CD14-positive monocyte (primary cell): ENCODE results near the gene KCNIP3. TPM values are rescaled to one million over a fixed set of nuclear protein-coding genes. Genes with fewer than 3 reads are reported as not detected.

Experiments used
- DNase-seq, 3 donors: peaks; one replicate each; pipeline ENCODE4 v3.0.0-alpha.2; 2011 to 2022
- H2AFZ ChIP-seq: 2 replicates; pipeline ENCODE4 v1.6.0; 2012; ENCODE audit warnings: mild to moderate bottlenecking, low read depth, low read length, inconsistent platforms; ENCODE audit not compliant: insufficient read depth, poor library complexity, severe bottlenecking
- H3K27ac ChIP-seq, 2 donors: 1 replicate in 1 of 2; 2 replicates in 1 of 2; pipeline ENCODE4 v1.5.1; 2012 to 2013; ENCODE audit warnings: low read length in 2 of 2, control low read depth in 1 of 2, inconsistent platforms in 1 of 2, low read depth in 1 of 2, mild to moderate bottlenecking in 1 of 2
- H3K27me3 ChIP-seq, 2 donors: one replicate each; pipeline versions ENCODE4 v1.6.0 to v1.6.1; 2011 to 2013; ENCODE audit warnings: low read length in 2 of 2; ENCODE audit not compliant: control insufficient read depth in 2 of 2, insufficient read depth in 2 of 2
- H3K36me3 ChIP-seq, 2 donors: replicated peaks in 1 of 2; 1 replicate in 1 of 2; 2 replicates in 1 of 2; pipeline versions ENCODE4 v1.5.1 to v1.6.1; 2012 to 2013; ENCODE audit warnings: low read length in 2 of 2, control low read depth in 1 of 2, inconsistent platforms in 1 of 2, mild to moderate bottlenecking in 1 of 2; ENCODE audit not compliant: insufficient read depth in 2 of 2, control insufficient read depth in 1 of 2
- H3K4me1 ChIP-seq, 2 donors: 1 replicate in 1 of 2; 2 replicates in 1 of 2; pipeline versions ENCODE4 v1.5.1 to v1.6.1; 2012 to 2013; ENCODE audit warnings: low read length in 2 of 2, control low read depth in 1 of 2, inconsistent platforms in 1 of 2, mild to moderate bottlenecking in 1 of 2, moderate library complexity in 1 of 2; ENCODE audit not compliant: insufficient read depth in 2 of 2, control insufficient read depth in 1 of 2
- H3K4me2 ChIP-seq: replicated peaks from 2 replicates; pipeline ENCODE3; 2012; ENCODE audit warnings: low read length, moderate library complexity, mild to moderate bottlenecking; ENCODE audit not compliant: poor library complexity, severe bottlenecking; ENCODE audit errors: extremely low read depth
- H3K4me3 ChIP-seq, 3 experiments: fragments of 200-600 bp in 1 of 3; sonication (generic) in 1 of 3; replicated peaks in 1 of 3; 1 replicate in 2 of 3; 2 replicates in 1 of 3; pipeline ENCODE4 v1.5.1; 2011 to 2013; ENCODE audit warnings: low read length in 3 of 3, mild to moderate bottlenecking in 3 of 3, control low read depth in 2 of 3, low read depth in 2 of 3, inconsistent platforms in 1 of 3, moderate library complexity in 1 of 3
- H3K79me2 ChIP-seq: 2 replicates; pipeline ENCODE4 v1.6.0; 2012; ENCODE audit warnings: mild to moderate bottlenecking, control low read depth, inconsistent platforms, low read length, moderate library complexity; ENCODE audit not compliant: insufficient read depth
- H3K9ac ChIP-seq: 2 replicates; pipeline ENCODE4 v1.6.0; 2017; ENCODE audit warnings: low read length, mild to moderate bottlenecking; ENCODE audit not compliant: insufficient read depth, poor library complexity, severe bottlenecking
- H3K9me3 ChIP-seq, 2 donors: replicated peaks in 1 of 2; 1 replicate in 1 of 2; 2 replicates in 1 of 2; pipeline versions ENCODE4 v1.5.1 to v1.6.1; 2012 to 2013; ENCODE audit warnings: low read length in 2 of 2, control low read depth in 1 of 2; ENCODE audit not compliant: control insufficient read depth in 1 of 2, insufficient read depth in 1 of 2
- H4K20me1 ChIP-seq: 2 replicates; pipeline ENCODE4 v1.6.0; 2012; ENCODE audit warnings: mild to moderate bottlenecking, low read length, control low read depth, moderate library complexity; ENCODE audit not compliant: insufficient read depth
- H3K27ac Mint-ChIP-seq, 7 donors: one replicate each; pipeline ENCODE4 v1.8.0; 2020; ENCODE audit warnings: mild to moderate bottlenecking in 7 of 7, mixed read lengths in 7 of 7, moderate library complexity in 6 of 7, inconsistent platforms in 2 of 7
- H3K27me3 Mint-ChIP-seq, 3 donors: one replicate each; pipeline ENCODE4 v1.8.0; 2021 to 2022; ENCODE audit warnings: low read depth in 3 of 3, mild to moderate bottlenecking in 3 of 3, mixed read lengths in 3 of 3, moderate library complexity in 3 of 3, inconsistent platforms in 1 of 3
- H3K36me3 Mint-ChIP-seq, 2 donors: one replicate each; pipeline ENCODE4 v1.8.0; 2020; ENCODE audit warnings: mixed read lengths in 2 of 2, inconsistent platforms in 1 of 2, mild to moderate bottlenecking in 1 of 2
- H3K4me1 Mint-ChIP-seq: one replicate; pipeline ENCODE4 v1.8.0; 2020; ENCODE audit warnings: mild to moderate bottlenecking, mixed read lengths
- H3K4me3 Mint-ChIP-seq, 2 donors: one replicate each; pipeline ENCODE4 v1.8.0; 2020; ENCODE audit warnings: mild to moderate bottlenecking in 2 of 2, mixed read lengths in 2 of 2, moderate library complexity in 1 of 2
- H3K9me3 Mint-ChIP-seq, 7 donors: one replicate each; pipeline ENCODE4 v1.8.0; 2020 to 2022; ENCODE audit warnings: mixed read lengths in 7 of 7, mild to moderate bottlenecking in 6 of 7, moderate library complexity in 6 of 7, inconsistent platforms in 2 of 7
- CTCF ChIP-seq: fragments of 200-600 bp; IDR thresholded peaks from one replicate; pipeline ENCODE4 v1.8.0; 2022; ENCODE audit warnings: antibody characterized with exemption, mild to moderate bottlenecking
- WGBS: methylation state at CpG from one replicate; pipeline ENCODE4 v1.1.5; 2013; ENCODE audit warnings: missing lambda C conversion rate; ENCODE audit not compliant: insufficient coverage; 5-methylcytosine and 5-hydroxymethylcytosine counted together
- intact Hi-C, 2 donors: fragments of 100-400 bp; cut with micrococcal nuclease; formaldehyde crosslinking; loops; one replicate each; pipeline versions ENCODE4 v1.15.0 to v1.15.1; 2023
- polyA plus RNA-seq, 3 donors: library from polyadenylated mRNA; depleted of rRNA in 1 of 3; unstranded in 2 of 3; stranded (reverse) in 1 of 3; fragments of 300-500 nt in 2 of 3; fragments of >200 nt in 1 of 3; fragmentation: Illumina TruSeq in 2 of 3; gene quantifications; 1 replicate in 2 of 3; 2 replicates in 1 of 3; pipeline ENCODE4 v1.2.3, GENCODE V29; 2012 to 2021

KCNIP3 gene
- polyA plus RNA-seq, 3 donors: not detected

- Histone ChIP-seq H4K20me1 (no peaks in the 10 kb centered on the region), H3K4me3 (no peak overlapping the region), H3K27ac (no peak overlapping the region), H2AFZ (no peak overlapping the region), H3K27me3 (no peaks in the 10 kb centered on the region), H3K4me2 (no peak overlapping the region), H3K9ac (no peak overlapping the region), H3K36me3 (no peaks in the 10 kb centered on the region), H3K79me2 (no peaks in the 10 kb centered on the region), H3K4me1 (no peaks in the 10 kb centered on the region), H3K9me3 (no peaks in the 10 kb centered on the region)
- Mint-ChIP-seq H3K9me3 (peaks cover 0 to 1% (median 0%) of the 10 kb centered on the region in 7 donors), H3K4me3 (no peak overlapping the region), H3K4me1 (no peaks in the 10 kb centered on the region), H3K27ac (no peak overlapping the region), H3K36me3 (no peaks in the 10 kb centered on the region), H3K27me3 (peaks cover 0 to 8% (median 6%) of the 10 kb centered on the region in 3 donors)
- no peak for TF ChIP-seq CTCF
- 94% methylated on average over 6 of the region's 8 CpGs for WGBS
- intact Hi-C loops: no loop called here
- no peak for DNase-seq
Observed at GRCh38 chr2:95270541-95271081, 26.5 kb upstream of the KCNIP3 start.

GRCh38 chr2:95271381-95271971, 25.7 kb upstream of the KCNIP3 start:
- H3K27ac Mint-ChIP-seq: no peak overlapping the region
- no peak for DNase-seq
- no peak for TF ChIP-seq CTCF

More at GRCh38 chr2:95271381-95271971, 25.7 kb upstream of the KCNIP3 start:
- H3K4me3 Mint-ChIP-seq: no peak overlapping the region
- H3K9me3 ChIP-seq: no peaks in the 10 kb centered on the region
- intact Hi-C loops: no loop called here
- no peak overlapping the region for H3K27ac ChIP-seq
- peaks cover 0 to 6% (median 5%) of the 10 kb centered on the region in 3 donors for H3K27me3 Mint-ChIP-seq
- no CpG with 5 or more reads among the region's 6 CpGs for WGBS
- H3K4me3 ChIP-seq: no peak overlapping the region
- no peaks in the 10 kb centered on the region for H3K79me2 ChIP-seq
- H4K20me1 ChIP-seq: no peaks in the 10 kb centered on the region
- no peaks in the 10 kb centered on the region for H3K4me1 ChIP-seq
- no peaks in the 10 kb centered on the region for H3K27me3 ChIP-seq
- H3K4me1 Mint-ChIP-seq: no peaks in the 10 kb centered on the region
- H3K36me3 ChIP-seq: no peaks in the 10 kb centered on the region
- H3K36me3 Mint-ChIP-seq: no peaks in the 10 kb centered on the region
- peaks cover 0 to 1% (median 0%) of the 10 kb centered on the region in 7 donors for H3K9me3 Mint-ChIP-seq
- H2AFZ ChIP-seq: no peak overlapping the region
- no peak overlapping the region for H3K4me2 ChIP-seq
- no peak overlapping the region for H3K9ac ChIP-seq
